Breast epithelium (tissue), 4 donors: ENCODE measurements around the gene LDAH. TPM values are rescaled to one million over a fixed set of nuclear protein-coding genes. Genes with fewer than 3 reads are reported as not detected.

ENCODE experiments used
- DNase-seq, 2 donors: peaks; one replicate each; pipeline ENCODE4 v3.0.0-alpha.2; 2019; ENCODE audit warnings: low spot score in 2 of 2
- H3K27ac ChIP-seq, 2 donors: fragments of 200-600 bp; sonication (generic) in 1 of 2; one replicate each; pipeline ENCODE4 v1.5.1; 2016 to 2019; ENCODE audit warnings: mild to moderate bottlenecking in 1 of 2
- H3K27me3 ChIP-seq, 2 donors: fragments of 200-600 bp; sonication (generic) in 1 of 2; one replicate each; pipeline versions ENCODE4 v1.5.1 to v1.6.0; 2017 to 2019; ENCODE audit warnings: control low read depth in 1 of 2, mild to moderate bottlenecking in 1 of 2
- H3K36me3 ChIP-seq: fragments of 200-600 bp; one replicate; pipeline ENCODE4 v1.5.1; 2019
- H3K4me1 ChIP-seq, 2 donors: fragments of 200-600 bp; sonication (generic); one replicate each; pipeline ENCODE4 v1.5.1; 2016 to 2019; ENCODE audit warnings: control low read depth in 1 of 2
- H3K4me3 ChIP-seq, 3 donors: fragments of 200-600 bp; sonication (generic); 1 replicate in 2 of 3; 2 replicates in 1 of 3; pipeline ENCODE4 v1.5.1; 2016 to 2019; ENCODE audit warnings: mild to moderate bottlenecking in 3 of 3, moderate library complexity in 2 of 3
- H3K9me3 ChIP-seq, 2 donors: fragments of 200-600 bp; sonication (generic) in 1 of 2; one replicate each; pipeline ENCODE4 v1.5.1; 2016 to 2019; ENCODE audit warnings: control low read depth in 1 of 2
- POLR2A ChIP-seq: fragments of 450-650 bp; IDR thresholded peaks from one replicate; pipeline ENCODE4 v1.6.1; 2016; ENCODE audit warnings: antibody characterized with exemption, mild to moderate bottlenecking, moderate library complexity
- POLR2AphosphoS5 ChIP-seq, 3 donors: sonication (generic); formaldehyde crosslinking; IDR thresholded peaks; one replicate each; pipeline ENCODE4 v1.6.1; 2017; ENCODE audit warnings: antibody characterized with exemption in 3 of 3
- intact Hi-C: fragments of 100-400 bp; cut with DNase I; formaldehyde crosslinking; loops from one replicate; pipeline ENCODE4 v1.15.1; 2023; ENCODE audit warnings: low total_unique reads
- total RNA-seq, 3 donors: library from RNA; depleted of rRNA; stranded (reverse); fragments of >200 nt; gene quantifications; one replicate each; pipeline ENCODE4 v1.1.0, GENCODE V29; 2016
- TF ChIP-seq, protein P1 (sequence below), 3 donors: fragments of 450-650 bp; IDR thresholded peaks; one replicate each; pipeline ENCODE4 v1.5.1; 2016 to 2017; ENCODE audit warnings: antibody characterized with exemption in 3 of 3, mild to moderate bottlenecking in 3 of 3, moderate library complexity in 3 of 3

LDAH gene
- total RNA-seq, 3 donors from 2014 or later, result 12.3 to 17.0 (median 12.5) TPM

DNA sequence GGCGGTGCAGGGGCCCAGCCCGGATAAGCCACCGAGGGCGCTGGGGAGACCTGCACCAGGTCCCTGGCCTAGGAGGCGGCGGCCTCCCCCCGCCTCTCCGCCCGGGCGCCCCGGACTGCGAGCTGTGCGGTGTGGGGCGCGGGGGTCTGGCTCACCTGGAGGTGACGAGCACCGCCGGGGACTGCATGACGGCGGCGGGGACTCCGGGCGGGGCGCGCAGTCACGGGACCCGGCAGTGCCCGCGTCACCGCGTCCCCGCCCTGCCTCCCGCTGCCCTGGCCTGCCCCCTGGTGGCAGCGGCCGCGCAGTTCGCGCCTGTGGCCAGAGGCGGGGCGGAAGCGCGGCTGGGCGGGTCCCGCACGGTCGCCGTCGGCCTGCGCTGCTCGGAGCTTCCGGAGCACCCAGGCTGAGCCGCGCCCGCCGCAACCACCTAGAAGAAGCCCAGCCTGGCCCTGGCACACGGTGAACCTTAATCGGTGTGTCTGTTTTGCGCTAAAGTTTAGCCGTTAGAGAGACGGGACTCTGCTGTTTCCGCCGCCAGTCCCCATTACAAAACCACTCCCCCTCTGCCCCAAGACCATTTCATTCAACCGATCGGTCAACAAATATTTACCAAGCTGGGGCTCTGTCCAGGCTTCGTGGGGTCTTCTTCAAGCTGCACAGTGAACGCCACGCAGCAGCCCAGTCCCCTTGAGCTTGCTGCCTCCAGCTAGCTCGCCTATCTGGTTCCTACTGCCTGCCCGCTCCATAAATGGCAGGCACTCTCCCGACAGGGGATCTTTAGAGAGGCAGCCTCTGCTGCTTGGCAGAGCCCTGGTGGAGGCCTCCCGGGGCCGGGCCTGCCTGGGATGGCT lies 171.8 kb downstream of the LDAH start, which contains the start of gene HS1BP3:
TSS of gene HS1BP3 (minus strand) at position 222 of the 854 bp plus-strand sequence. CDS start at position 187, 35 bp downstream.
- peak; percentile 77 to 81 for DNase-seq
- TF ChIP-seq POLR2AphosphoS5 (IDR thresholded peaks at IDR 0.05), result peak; percentile 36 to 84 (median 80)
- TF ChIP-seq, protein P1, sequence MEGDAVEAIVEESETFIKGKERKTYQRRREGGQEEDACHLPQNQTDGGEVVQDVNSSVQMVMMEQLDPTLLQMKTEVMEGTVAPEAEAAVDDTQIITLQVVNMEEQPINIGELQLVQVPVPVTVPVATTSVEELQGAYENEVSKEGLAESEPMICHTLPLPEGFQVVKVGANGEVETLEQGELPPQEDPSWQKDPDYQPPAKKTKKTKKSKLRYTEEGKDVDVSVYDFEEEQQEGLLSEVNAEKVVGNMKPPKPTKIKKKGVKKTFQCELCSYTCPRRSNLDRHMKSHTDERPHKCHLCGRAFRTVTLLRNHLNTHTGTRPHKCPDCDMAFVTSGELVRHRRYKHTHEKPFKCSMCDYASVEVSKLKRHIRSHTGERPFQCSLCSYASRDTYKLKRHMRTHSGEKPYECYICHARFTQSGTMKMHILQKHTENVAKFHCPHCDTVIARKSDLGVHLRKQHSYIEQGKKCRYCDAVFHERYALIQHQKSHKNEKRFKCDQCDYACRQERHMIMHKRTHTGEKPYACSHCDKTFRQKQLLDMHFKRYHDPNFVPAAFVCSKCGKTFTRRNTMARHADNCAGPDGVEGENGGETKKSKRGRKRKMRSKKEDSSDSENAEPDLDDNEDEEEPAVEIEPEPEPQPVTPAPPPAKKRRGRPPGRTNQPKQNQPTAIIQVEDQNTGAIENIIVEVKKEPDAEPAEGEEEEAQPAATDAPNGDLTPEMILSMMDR (IDR thresholded peaks at IDR 0.05), result peak; percentile 11 to 98 (median 63)
- TF ChIP-seq POLR2A, result peak; percentile 54

DNA sequence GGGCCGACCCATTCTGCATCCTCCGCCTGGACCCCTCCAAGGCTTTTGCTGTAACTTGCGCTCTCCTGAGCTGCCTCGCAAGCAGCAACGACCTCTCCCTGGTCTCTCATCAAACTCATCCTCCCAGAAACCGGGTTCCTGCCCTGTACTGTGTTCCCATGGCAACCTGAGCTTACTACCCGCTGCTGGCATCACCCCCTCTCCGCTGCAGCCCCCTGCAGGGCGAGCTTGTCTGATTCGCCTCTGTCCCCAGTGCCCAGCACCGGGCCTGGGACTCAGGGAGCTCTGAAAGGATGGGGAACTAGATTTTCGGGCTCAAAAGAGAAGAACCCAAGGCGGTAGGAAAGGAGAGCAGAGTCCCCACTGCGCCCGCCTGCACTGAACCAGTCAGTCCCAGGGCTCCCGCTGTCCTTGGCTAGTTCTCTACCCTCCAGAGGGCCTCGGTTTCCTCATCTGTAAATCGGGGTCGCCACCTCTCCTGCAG lies 172.5 kb downstream of the LDAH start:
- intact Hi-C loops, result no loop called here
- Histone ChIP-seq H3K27ac (peak overlapping the region; percentile 83 to 94), H3K4me3 (peak overlapping the region; percentile 83 to 94 (median 90)), H3K36me3 (no peaks in the 10 kb centered on the region), H3K9me3 (no peaks in the 10 kb centered on the region), H3K4me1 (peaks cover 4 to 7% of the 10 kb centered on the region in 2 donors), H3K27me3 (no peaks in the 10 kb centered on the region)
- no peak for DNase-seq
- TF ChIP-seq, protein P1 (IDR thresholded peaks at IDR 0.05), result peak in 1 of 3 donors; percentile 5
- TF ChIP-seq POLR2AphosphoS5 (IDR thresholded peaks at IDR 0.05) (no peak), POLR2A (no peak)

More for the DNA sequence above, 171.8 kb downstream of the LDAH start, which contains the start of gene HS1BP3:
- Histone ChIP-seq H3K9me3 (no peaks in the 10 kb centered on the region), H3K4me1 (peaks cover 4 to 7% of the 10 kb centered on the region in 2 donors), H3K27ac (peak within 1 kb of the TSS; percentile 83 to 94), H3K27me3 (no peaks in the 10 kb centered on the region), H3K36me3 (no peaks in the 10 kb centered on the region), H3K4me3 (peak within 1 kb of the TSS; percentile 83 to 94 (median 90))
- intact Hi-C loops, result no loop called here

DNA sequence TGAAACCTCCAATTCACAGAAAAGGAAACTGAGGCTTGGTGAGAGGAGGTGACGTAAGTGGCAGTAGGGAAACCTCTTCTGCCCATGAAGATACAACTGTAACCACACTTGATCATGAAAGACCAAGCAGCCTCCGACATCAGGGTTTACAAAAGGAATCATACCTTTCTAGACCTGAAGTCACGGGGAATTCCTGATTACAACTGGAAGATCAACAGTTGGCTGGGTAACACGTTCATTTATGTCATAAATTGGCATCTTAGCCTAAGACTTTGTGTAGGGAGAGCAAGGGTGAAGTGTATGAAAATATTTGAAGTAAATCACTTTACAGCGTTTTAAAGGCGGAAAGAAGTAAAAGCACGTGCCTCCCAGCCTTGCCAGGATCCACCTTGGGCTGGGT lies 172.9 kb downstream of the LDAH start:
- H3K27me3 ChIP-seq, result no peaks in the 10 kb centered on the region
- intact Hi-C loops, result no loop called here
- no peaks in the 10 kb centered on the region for H3K9me3 ChIP-seq
- no peaks in the 10 kb centered on the region for H3K36me3 ChIP-seq
- H3K27ac ChIP-seq, result peak overlapping the region in 1 of 2 donors; percentile 83
- no peak for DNase-seq
- peak overlapping the region; percentile 83 to 94 (median 90) for H3K4me3 ChIP-seq
- no peak for TF ChIP-seq POLR2A
- TF ChIP-seq, protein P1 (IDR thresholded peaks at IDR 0.05), result no peak
- TF ChIP-seq POLR2AphosphoS5 (IDR thresholded peaks at IDR 0.05), result no peak
- H3K4me1 ChIP-seq, result peaks cover 4 to 7% of the 10 kb centered on the region in 2 donors

DNA sequence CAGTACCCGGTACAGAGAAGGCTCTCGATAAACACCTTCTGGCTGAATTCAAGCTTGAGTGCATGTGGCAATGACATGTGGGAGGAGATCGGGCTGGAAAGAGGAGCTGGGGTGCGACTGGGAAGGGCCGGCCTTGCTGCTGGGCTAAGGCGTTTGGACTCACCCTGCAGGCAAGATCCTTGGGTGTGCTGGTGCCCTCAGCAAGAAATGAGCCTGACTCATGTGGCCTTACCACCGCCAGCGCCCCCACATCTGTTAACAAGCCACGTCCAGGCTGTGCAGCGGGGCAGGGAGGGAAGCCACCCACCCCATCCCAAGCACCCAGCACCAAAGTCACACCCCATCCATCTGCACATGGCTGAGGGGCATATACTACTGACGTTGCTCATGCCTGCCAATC lies 173.3 kb downstream of the LDAH start:
- intact Hi-C loops, result no loop called here
- Histone ChIP-seq H3K27me3 (no peaks in the 10 kb centered on the region), H3K27ac (no peak overlapping the region), H3K36me3 (no peaks in the 10 kb centered on the region), H3K4me1 (peaks cover 4 to 7% of the 10 kb centered on the region in 2 donors), H3K9me3 (no peaks in the 10 kb centered on the region), H3K4me3 (peak overlapping the region in 2 of 3 donors; percentile 90 to 94)
- DNase-seq, result no peak
- TF ChIP-seq, protein P1 (IDR thresholded peaks at IDR 0.05), result no peak
- TF ChIP-seq POLR2A (no peak), POLR2AphosphoS5 (IDR thresholded peaks at IDR 0.05) (no peak)

DNA sequence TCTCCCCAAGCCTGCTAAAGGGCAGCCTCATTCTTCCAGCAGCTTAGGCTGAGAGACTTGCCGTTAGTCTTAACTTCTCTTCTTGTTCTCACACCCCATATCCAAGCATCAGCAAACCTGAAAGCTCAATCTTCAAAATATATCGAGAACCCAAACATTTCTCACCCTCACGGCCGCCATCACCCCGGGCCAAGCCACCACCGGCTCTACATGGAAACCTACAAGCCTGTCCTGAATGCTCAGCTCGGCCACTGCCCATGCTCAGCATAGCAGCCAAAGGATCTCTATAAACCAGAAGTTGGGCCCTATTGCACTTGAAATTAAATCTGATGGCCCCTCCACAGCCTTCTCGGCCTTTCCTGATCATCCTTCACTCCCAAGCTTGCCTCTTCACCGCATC lies 174.1 kb downstream of the LDAH start:
- peaks cover 4 to 7% of the 10 kb centered on the region in 2 donors for H3K4me1 ChIP-seq
- H3K9me3 ChIP-seq, result no peaks in the 10 kb centered on the region
- H3K27me3 ChIP-seq, result no peaks in the 10 kb centered on the region
- no peak overlapping the region for H3K27ac ChIP-seq
- no peak for DNase-seq
- no peak overlapping the region for H3K4me3 ChIP-seq
- TF ChIP-seq POLR2AphosphoS5 (IDR thresholded peaks at IDR 0.05) (no peak), POLR2A (no peak)
- TF ChIP-seq, protein P1 (IDR thresholded peaks at IDR 0.05), result no peak
- no peaks in the 10 kb centered on the region for H3K36me3 ChIP-seq
- intact Hi-C loops, result no loop called here
